K562 (cell line): ENCODE measurements around the gene PGAM2.

Experiments used
- EHMT2 ChIP-seq: fragments of 450-650 bp; IDR thresholded peaks from 2 replicates; pipeline ENCODE4 v1.6.1; 2018; ENCODE audit warnings: antibody characterized with exemption
- FOXJ3 ChIP-seq: sonication (generic); formaldehyde crosslinking; IDR thresholded peaks from 2 replicates; pipeline ENCODE4 v1.4.0; 2020; ENCODE audit warnings: mild to moderate bottlenecking, missing genetic modification reagents
- ZNF143 ChIP-seq: sonication (generic); formaldehyde crosslinking; IDR thresholded peaks from 2 replicates; pipeline ENCODE4 v1.9.0; 2022; ENCODE audit warnings: mild to moderate bottlenecking, missing genetic modification reagents
- ZNF217 ChIP-seq: sonication (generic); formaldehyde crosslinking; IDR thresholded peaks from 2 replicates; pipeline ENCODE4 v1.8.0; 2022; ENCODE audit warnings: mild to moderate bottlenecking, missing genetic modification reagents
- TF ChIP-seq, protein P1 (sequence below), 3 experiments: IDR thresholded peaks in 2 of 3; conservative IDR thresholded peaks in 1 of 3; 2 replicates each; pipeline ENCODE4 v1.5.1; 2011 to 2012; ENCODE audit warnings: low read length in 3 of 3, mild to moderate bottlenecking in 3 of 3, control low read depth in 2 of 3, improper control_type of control experiment in 1 of 3, inconsistent platforms in 1 of 3, low read depth in 1 of 3, mixed read lengths in 1 of 3, moderate library complexity in 1 of 3; ENCODE audit not compliant: insufficient read depth in 2 of 3
- TF ChIP-seq, protein P2 (sequence below), 2 experiments: fragments of 450-650 bp; formaldehyde crosslinking in 1 of 2; IDR thresholded peaks; 2 replicates each; pipeline versions ENCODE4 v1.4.0 to v1.6.1; 2014 to 2020; ENCODE audit warnings: mild to moderate bottlenecking in 2 of 2, borderline replicate concordance in 1 of 2, low read depth in 1 of 2

GRCh38 chr7:44076101-44076895 lies 10.9 kb upstream of the PGAM2 start:
- TF ChIP-seq FOXJ3 (no peak), ZNF217 (CRISPR knock-in tag) (no peak), ZNF143 (CRISPR knock-in tag) (no peak), EHMT2 (no peak)
- TF ChIP-seq, protein P1, sequence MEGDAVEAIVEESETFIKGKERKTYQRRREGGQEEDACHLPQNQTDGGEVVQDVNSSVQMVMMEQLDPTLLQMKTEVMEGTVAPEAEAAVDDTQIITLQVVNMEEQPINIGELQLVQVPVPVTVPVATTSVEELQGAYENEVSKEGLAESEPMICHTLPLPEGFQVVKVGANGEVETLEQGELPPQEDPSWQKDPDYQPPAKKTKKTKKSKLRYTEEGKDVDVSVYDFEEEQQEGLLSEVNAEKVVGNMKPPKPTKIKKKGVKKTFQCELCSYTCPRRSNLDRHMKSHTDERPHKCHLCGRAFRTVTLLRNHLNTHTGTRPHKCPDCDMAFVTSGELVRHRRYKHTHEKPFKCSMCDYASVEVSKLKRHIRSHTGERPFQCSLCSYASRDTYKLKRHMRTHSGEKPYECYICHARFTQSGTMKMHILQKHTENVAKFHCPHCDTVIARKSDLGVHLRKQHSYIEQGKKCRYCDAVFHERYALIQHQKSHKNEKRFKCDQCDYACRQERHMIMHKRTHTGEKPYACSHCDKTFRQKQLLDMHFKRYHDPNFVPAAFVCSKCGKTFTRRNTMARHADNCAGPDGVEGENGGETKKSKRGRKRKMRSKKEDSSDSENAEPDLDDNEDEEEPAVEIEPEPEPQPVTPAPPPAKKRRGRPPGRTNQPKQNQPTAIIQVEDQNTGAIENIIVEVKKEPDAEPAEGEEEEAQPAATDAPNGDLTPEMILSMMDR (IDR thresholded peaks at IDR 0.05 in 2 of 3, conservative IDR thresholded peaks at IDR 0.05 in 1 of 3; ENCODE audit: insufficient read depth in 2 of 3, low read depth in 1 of 3, low read length in 3 of 3), result no peak
- TF ChIP-seq, protein P2, sequence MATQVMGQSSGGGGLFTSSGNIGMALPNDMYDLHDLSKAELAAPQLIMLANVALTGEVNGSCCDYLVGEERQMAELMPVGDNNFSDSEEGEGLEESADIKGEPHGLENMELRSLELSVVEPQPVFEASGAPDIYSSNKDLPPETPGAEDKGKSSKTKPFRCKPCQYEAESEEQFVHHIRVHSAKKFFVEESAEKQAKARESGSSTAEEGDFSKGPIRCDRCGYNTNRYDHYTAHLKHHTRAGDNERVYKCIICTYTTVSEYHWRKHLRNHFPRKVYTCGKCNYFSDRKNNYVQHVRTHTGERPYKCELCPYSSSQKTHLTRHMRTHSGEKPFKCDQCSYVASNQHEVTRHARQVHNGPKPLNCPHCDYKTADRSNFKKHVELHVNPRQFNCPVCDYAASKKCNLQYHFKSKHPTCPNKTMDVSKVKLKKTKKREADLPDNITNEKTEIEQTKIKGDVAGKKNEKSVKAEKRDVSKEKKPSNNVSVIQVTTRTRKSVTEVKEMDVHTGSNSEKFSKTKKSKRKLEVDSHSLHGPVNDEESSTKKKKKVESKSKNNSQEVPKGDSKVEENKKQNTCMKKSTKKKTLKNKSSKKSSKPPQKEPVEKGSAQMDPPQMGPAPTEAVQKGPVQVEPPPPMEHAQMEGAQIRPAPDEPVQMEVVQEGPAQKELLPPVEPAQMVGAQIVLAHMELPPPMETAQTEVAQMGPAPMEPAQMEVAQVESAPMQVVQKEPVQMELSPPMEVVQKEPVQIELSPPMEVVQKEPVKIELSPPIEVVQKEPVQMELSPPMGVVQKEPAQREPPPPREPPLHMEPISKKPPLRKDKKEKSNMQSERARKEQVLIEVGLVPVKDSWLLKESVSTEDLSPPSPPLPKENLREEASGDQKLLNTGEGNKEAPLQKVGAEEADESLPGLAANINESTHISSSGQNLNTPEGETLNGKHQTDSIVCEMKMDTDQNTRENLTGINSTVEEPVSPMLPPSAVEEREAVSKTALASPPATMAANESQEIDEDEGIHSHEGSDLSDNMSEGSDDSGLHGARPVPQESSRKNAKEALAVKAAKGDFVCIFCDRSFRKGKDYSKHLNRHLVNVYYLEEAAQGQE (IDR thresholded peaks at IDR 0.05; ENCODE audit: borderline replicate concordance), result no peak
- TF ChIP-seq, protein P2 (CRISPR knock-in tag; IDR thresholded peaks at IDR 0.05; ENCODE audit: low read depth), result no peak
